ENCODE data around the gene KIF18B.

The KIF18B gene

DNA sequence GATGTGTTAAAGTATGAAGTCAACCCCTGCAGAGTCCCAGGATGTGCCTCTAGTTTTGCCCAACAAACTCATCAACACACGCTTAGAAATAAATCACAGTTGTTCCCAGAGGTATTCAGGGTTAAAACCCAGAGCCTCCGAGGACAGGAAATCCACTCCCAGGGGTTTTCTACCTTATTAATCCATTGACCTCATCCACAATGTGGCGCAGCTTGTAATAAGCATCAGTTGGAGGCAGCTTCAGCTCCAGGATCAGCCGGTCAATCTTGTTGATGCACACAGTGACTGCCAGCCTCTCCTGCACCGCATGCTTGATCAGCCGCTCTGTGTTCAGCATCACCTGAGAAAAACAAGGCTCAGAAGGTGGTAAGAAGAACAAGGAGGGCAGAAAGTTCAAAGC, 71.8 kb downstream of the KIF18B start:
- H3K4me3 ChIP-seq (ENCODE audit: low read length) = no peak overlapping the region
- no peak for DNase-seq (ENCODE audit: low read depth)
- TF ChIP-seq, protein P1, sequence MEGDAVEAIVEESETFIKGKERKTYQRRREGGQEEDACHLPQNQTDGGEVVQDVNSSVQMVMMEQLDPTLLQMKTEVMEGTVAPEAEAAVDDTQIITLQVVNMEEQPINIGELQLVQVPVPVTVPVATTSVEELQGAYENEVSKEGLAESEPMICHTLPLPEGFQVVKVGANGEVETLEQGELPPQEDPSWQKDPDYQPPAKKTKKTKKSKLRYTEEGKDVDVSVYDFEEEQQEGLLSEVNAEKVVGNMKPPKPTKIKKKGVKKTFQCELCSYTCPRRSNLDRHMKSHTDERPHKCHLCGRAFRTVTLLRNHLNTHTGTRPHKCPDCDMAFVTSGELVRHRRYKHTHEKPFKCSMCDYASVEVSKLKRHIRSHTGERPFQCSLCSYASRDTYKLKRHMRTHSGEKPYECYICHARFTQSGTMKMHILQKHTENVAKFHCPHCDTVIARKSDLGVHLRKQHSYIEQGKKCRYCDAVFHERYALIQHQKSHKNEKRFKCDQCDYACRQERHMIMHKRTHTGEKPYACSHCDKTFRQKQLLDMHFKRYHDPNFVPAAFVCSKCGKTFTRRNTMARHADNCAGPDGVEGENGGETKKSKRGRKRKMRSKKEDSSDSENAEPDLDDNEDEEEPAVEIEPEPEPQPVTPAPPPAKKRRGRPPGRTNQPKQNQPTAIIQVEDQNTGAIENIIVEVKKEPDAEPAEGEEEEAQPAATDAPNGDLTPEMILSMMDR (IDR thresholded peaks at IDR 0.05; ENCODE audit: insufficient read depth, low read depth, low read length, missing control alignments) = no peak

All from epithelial cell of esophagus (primary cell).